Heart right ventricle (tissue), 16 donors: Measurements from ENCODE around the gene CERK. TPM values are rescaled to one million over a fixed set of nuclear protein-coding genes. Genes with fewer than 3 reads are reported as not detected.

Experiments
- ATAC-seq, 8 donors: fragments of 200-7000 bp; cut with Tn5 transposase; one replicate each; pipeline ENCODE4 v1.9.1; 2020; ENCODE audit warnings: mild to moderate bottlenecking in 8 of 8, moderate library complexity in 8 of 8, moderate number of reproducible peaks in 1 of 8
- DNase-seq, 2 donors: peaks; one replicate each; pipeline ENCODE4 v3.0.0-alpha.2; 2020
- H3K27ac ChIP-seq, 10 donors: fragments of 200-600 bp; sonication (generic) in 2 of 10; one replicate each; pipeline versions ENCODE4 v1.5.0 to v1.8.0; 2020 to 2022; ENCODE audit warnings: mild to moderate bottlenecking in 3 of 10
- H3K27me3 ChIP-seq, 7 donors: fragments of 200-600 bp; one replicate each; pipeline ENCODE4 v1.8.0; 2021 to 2022; ENCODE audit warnings: mild to moderate bottlenecking in 2 of 7
- H3K36me3 ChIP-seq, 9 donors: fragments of 200-600 bp; sonication (generic) in 1 of 9; one replicate each; pipeline versions ENCODE4 v1.5.0 to v1.8.0; 2020 to 2022; ENCODE audit warnings: mild to moderate bottlenecking in 2 of 9
- H3K4me1 ChIP-seq, 9 donors: fragments of 200-600 bp; sonication (generic) in 1 of 9; one replicate each; pipeline versions ENCODE4 v1.5.0 to v1.8.0; 2020 to 2022; ENCODE audit warnings: mild to moderate bottlenecking in 4 of 9
- H3K4me3 ChIP-seq, 10 donors: fragments of 200-600 bp; sonication (generic) in 2 of 10; one replicate each; pipeline versions ENCODE4 v1.5.0 to v1.8.0; 2020 to 2022; ENCODE audit warnings: mild to moderate bottlenecking in 7 of 10, moderate library complexity in 2 of 10
- H3K9me3 ChIP-seq, 11 donors: fragments of 200-600 bp in 10 of 11; sonication (generic) in 2 of 11; one replicate each; pipeline versions ENCODE4 v1.5.0 to v1.8.0; 2013 to 2022; ENCODE audit warnings: mild to moderate bottlenecking in 2 of 11, control low read depth in 1 of 11, moderate library complexity in 1 of 11
- CTCF ChIP-seq, 9 donors: fragments of 200-600 bp; sonication (generic) in 2 of 9; IDR thresholded peaks; one replicate each; pipeline versions ENCODE4 v1.5.0 to v1.8.0; 2021 to 2022; ENCODE audit warnings: antibody characterized with exemption in 9 of 9, mild to moderate bottlenecking in 5 of 9, moderate library complexity in 1 of 9
- WGBS, 2 donors: extraction: QIAGEN DNeasy Blood & Tissue Kit; methylation state at CpG; one replicate each; pipeline ENCODE4 v1.1.7; 2013; ENCODE audit warnings: inconsistent platforms in 1 of 2; 5-methylcytosine and 5-hydroxymethylcytosine counted together
- intact Hi-C, 10 donors: fragments of 100-400 bp; cut with DNase I; formaldehyde crosslinking; loops; one replicate each; pipeline versions ENCODE4 v1.11.1 to v1.14.2; 2022
- polyA plus RNA-seq, 2 donors: library from polyadenylated mRNA; stranded (reverse); fragments of 200-250 nt; gene quantifications; one replicate each; pipeline ENCODE4 v1.2.3, GENCODE V29; 2013
- total RNA-seq, 10 donors: library from RNA; stranded (reverse); fragmentation: NEBNext Ultra II Directional in 3 of 10; extraction: Animal tissue kit (Norgen Biotek cat#: 25700) in 3 of 10; gene quantifications; one replicate each; pipeline versions ENCODE4 v1.2.1 to v1.2.4, GENCODE V29; 2021 to 2023
- donor health status: Arrhythmogenic right ventricular cardiomyopathy.
- donor health status: ischemic (EF 13 %, LVEDD 7.1; RV severe dilation, severe dysfunction).
- donor health status: healthy with polysubstance abuse.
- donor health status: DM: no; HTN: yes; CAD: no.
- donor health status: DM: no; HTN: no; CAD: no.
- donor health status: ischemic (EF 25% LVEDD 6.9; RV normal size, moderate dysfunction).
- donor health status: ischemic (EF 25% LVEDD 5.7; RV mildly dilated, moderate dysfunction).
- donor health status: healthy.
- donor health status: DM: yes; HTN: yes; CAD: no.
- donor health status: Ischemic cardiomyopathy.
- donor health status: ischemic (EF 35%, LVEDD 5.7; RV mildly dilated, moderate dysfunction).
- donor health status: nonischemic (EF 11% LVEDD 7.7; RV severe dilation, severe dysfunction).
- donor health status: DM: yes; HTN: yes; CAD: no.
- donor health status: PGD.
- donor health status: ischemic (EF 29% LVEDD 5.4; RV normal size, mild dysfunction).
- donor health status: nonischemic (EF 23%, LVEDD 6.1; RV moderate dilation, normal function).

CERK gene
- total and polyA plus RNA-seq, 12 donors = 21.5 to 97.0 (median 66.2) TPM

- intact Hi-C loops = no loop called here
- Histone ChIP-seq H3K9me3 (no peaks in the 10 kb centered on the region), H3K36me3 (no peaks in the 10 kb centered on the region), H3K27me3 (no peaks in the 10 kb centered on the region), H3K4me3 (no peak overlapping the region), H3K4me1 (peaks cover 19 to 71% (median 61%) of the 10 kb centered on the region in 9 donors), H3K27ac (peak overlapping the region in 5 of 10 donors; percentile 46 to 98 (median 55))
- TF ChIP-seq CTCF (IDR thresholded peaks at IDR 0.05) = no peak
- DNase-seq = no peak
- no peak for ATAC-seq
- WGBS, 2 donors = 79 to 86% methylated on average over 14 of the region's 14 CpGs
Observed at GRCh38 chr22:46749682-46750529, 11.9 kb upstream of the CERK start.

GRCh38 chr22:46748908-46749675 lies 11.0 kb upstream of the CERK start:
- no peak for TF ChIP-seq CTCF (IDR thresholded peaks at IDR 0.05)
- 43 to 54% methylated on average over 15 of the region's 15 CpGs for WGBS, 2 donors
- intact Hi-C loops = no loop called here
- Histone ChIP-seq H3K27ac (peak overlapping the region in 1 of 10 donors; percentile 98), H3K36me3 (no peaks in the 10 kb centered on the region), H3K27me3 (no peaks in the 10 kb centered on the region), H3K9me3 (no peaks in the 10 kb centered on the region), H3K4me3 (no peak overlapping the region), H3K4me1 (peaks cover 17 to 63% (median 53%) of the 10 kb centered on the region in 9 donors)
- DNase-seq (no peak), ATAC-seq (peak in 1 of 8 donors; percentile 9)

GRCh38 chr22:46748206-46748907 lies 10.3 kb upstream of the CERK start:
- Histone ChIP-seq H3K36me3 (no peaks in the 10 kb centered on the region), H3K27me3 (no peaks in the 10 kb centered on the region), H3K9me3 (no peaks in the 10 kb centered on the region), H3K4me3 (no peak overlapping the region), H3K4me1 (peaks cover 10 to 55% (median 45%) of the 10 kb centered on the region in 9 donors), H3K27ac (peak overlapping the region in 1 of 10 donors; percentile 98)
- ATAC-seq (no peak), DNase-seq (no peak)
- no peak for TF ChIP-seq CTCF (IDR thresholded peaks at IDR 0.05)
- WGBS, 2 donors = 91 to 92% methylated on average over 19 to 20 of the region's 20 CpGs
- intact Hi-C loops = no loop called here

GRCh38 chr22:46747646-46748045 lies 9.6 kb upstream of the CERK start:
- intact Hi-C loops = no loop called here
- ATAC-seq (peak in 1 of 8 donors; percentile 19), DNase-seq (no peak)
- Histone ChIP-seq H3K36me3 (no peaks in the 10 kb centered on the region), H3K27ac (no peak overlapping the region), H3K27me3 (no peaks in the 10 kb centered on the region), H3K9me3 (no peaks in the 10 kb centered on the region), H3K4me3 (no peak overlapping the region), H3K4me1 (peaks cover 4 to 48% (median 40%) of the 10 kb centered on the region in 9 donors)
- WGBS, 2 donors = 67 to 69% methylated on average over 8 of the region's 8 CpGs
- TF ChIP-seq CTCF (IDR thresholded peaks at IDR 0.05) = no peak
